ENCODE data around the gene COL6A5.
"Not testable (repeated sequence)": the region's sequence is repeated elsewhere in the genome, so short reads cannot be mapped to it uniquely, and the experiment has no call there.

COL6A5 gene, protein sequence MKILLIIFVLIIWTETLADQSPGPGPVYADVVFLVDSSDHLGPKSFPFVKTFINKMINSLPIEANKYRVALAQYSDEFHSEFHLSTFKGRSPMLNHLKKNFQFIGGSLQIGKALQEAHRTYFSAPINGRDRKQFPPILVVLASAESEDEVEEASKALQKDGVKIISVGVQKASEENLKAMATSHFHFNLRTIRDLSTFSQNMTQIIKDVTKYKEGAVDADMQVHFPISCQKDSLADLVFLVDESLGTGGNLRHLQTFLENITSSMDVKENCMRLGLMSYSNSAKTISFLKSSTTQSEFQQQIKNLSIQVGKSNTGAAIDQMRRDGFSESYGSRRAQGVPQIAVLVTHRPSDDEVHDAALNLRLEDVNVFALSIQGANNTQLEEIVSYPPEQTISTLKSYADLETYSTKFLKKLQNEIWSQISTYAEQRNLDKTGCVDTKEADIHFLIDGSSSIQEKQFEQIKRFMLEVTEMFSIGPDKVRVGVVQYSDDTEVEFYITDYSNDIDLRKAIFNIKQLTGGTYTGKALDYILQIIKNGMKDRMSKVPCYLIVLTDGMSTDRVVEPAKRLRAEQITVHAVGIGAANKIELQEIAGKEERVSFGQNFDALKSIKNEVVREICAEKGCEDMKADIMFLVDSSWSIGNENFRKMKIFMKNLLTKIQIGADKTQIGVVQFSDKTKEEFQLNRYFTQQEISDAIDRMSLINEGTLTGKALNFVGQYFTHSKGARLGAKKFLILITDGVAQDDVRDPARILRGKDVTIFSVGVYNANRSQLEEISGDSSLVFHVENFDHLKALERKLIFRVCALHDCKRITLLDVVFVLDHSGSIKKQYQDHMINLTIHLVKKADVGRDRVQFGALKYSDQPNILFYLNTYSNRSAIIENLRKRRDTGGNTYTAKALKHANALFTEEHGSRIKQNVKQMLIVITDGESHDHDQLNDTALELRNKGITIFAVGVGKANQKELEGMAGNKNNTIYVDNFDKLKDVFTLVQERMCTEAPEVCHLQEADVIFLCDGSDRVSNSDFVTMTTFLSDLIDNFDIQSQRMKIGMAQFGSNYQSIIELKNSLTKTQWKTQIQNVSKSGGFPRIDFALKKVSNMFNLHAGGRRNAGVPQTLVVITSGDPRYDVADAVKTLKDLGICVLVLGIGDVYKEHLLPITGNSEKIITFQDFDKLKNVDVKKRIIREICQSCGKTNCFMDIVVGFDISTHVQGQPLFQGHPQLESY (N-terminal part only)

DNA sequence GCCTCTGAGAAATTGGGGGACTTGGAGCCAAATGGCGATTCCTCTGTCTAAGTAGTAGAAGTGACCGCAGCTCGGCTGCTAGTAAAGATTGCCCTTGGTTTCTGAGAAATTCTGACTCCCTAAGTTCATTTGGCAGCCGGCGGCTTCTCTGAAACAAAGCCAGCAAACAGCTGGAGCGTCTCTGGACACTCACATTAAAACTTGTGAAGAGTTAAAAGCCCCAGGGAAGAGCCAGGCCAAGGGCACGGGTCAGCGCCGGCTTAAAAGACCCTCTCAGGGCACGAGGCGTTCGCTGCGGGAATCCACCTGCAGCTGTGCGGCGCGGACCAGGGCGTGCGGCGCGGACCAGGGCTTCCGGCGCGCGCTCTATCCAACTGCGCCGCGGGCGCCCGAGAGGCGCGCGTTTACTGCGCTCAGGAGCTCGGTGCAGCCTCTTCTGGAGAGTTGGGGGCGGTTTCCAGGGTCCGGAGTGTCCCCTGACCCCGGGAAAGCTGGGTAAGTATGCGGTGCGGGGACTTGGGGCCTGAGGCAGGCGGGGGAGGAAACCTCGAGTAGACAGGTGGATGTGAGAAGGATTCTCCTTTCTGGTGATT lies at the start of gene COL6A5:
TSS of gene COL6A5 (plus strand) at position 186 of the 593 bp plus-strand sequence. CDS start 27,967 bp downstream, outside the sequence.
- DNase-seq = no peak

DNA sequence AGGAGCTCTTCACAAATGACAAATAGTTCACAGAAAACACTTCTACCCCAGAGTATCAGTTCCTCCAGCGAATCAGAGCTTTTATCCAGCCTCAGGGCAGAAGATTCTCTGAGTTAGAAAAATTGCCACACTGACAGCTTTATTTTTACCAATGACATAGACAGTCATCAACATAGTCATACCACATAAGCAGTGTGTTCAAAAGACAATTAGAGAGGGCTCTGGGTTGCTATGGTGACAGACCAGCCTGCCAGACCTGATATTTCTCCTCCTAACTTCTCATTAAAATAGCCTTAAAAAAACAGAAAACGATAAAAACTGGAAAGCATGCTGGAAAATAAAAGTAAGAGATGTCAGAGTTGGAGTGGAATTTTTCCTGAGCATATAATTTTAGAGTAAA lies 45.9 kb upstream of the COL6A5 start:
- no peak for DNase-seq

- DNase-seq = no peak
Measured at GRCh38 chr3:130300888-130301287, 44.6 kb upstream of the COL6A5 start.

- no peak for DNase-seq
Measured at GRCh38 chr3:130310109-130310508, 35.4 kb upstream of the COL6A5 start.

DNA sequence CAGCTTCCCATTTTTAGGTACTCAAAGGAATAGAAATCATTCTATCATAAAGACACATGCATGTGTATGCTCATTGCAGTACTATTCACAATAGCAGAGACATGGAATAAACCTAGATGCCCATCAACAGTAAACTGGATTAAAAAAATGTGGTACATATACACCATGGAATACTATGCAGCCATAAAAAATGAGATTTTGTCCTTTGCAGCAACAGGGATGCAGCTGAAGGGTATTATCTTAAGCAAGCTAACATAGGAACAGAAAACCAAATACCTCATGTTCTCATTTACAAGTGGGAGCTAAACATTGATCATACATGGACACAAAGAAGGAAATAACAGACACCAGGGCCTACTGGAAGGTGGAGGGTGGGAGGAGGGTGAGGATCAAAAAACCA lies 33.1 kb upstream of the COL6A5 start:
- no peak for DNase-seq

GRCh38 chr3:130316169-130316568 lies 29.3 kb upstream of the COL6A5 start:
- no peak for DNase-seq

- DNase-seq = no peak
Measured at GRCh38 chr3:130323503-130323902, 22.0 kb upstream of the COL6A5 start.

GRCh38 chr3:130340766-130341165 lies 4.7 kb upstream of the COL6A5 start:
- no peak for DNase-seq

DNA sequence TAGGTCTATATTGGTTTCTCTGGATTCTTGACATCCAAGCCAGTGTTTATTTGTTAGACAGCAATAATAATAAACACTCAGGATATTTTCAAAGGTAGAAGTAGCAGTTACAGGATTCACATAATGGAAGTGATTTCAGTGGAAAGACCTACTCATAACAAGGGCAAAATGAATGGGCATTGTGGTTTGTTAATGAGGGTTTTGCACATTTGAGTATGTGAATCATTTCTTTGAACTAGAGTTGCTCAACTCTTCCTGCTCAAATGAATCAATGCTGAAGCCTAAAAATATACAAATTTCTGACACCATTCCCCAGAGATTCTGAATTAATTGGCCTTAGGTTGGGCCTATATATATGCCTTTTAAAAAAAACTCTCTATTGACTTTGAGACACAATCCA lies 4.1 kb upstream of the COL6A5 start:
- no peak for DNase-seq

DNA sequence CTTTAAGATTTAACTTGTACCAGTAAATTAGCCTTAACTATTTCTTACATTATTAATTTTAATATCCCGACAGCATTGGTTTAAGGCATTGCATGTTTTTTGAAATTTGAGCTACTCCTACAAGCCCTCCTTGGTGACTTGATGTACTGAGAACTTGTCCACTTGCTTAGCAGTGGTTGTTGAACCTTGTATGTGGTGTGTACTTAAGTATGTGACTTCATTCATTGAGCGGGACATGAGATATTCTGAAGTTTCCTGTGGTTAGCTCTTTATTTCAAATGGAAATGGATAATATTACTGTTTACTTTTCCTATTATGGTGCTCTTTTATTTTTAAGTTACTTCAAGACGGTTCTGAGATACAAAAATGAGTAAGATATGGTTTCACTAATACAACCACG lies 3.6 kb upstream of the COL6A5 start:
- DNase-seq = no peak

DNA sequence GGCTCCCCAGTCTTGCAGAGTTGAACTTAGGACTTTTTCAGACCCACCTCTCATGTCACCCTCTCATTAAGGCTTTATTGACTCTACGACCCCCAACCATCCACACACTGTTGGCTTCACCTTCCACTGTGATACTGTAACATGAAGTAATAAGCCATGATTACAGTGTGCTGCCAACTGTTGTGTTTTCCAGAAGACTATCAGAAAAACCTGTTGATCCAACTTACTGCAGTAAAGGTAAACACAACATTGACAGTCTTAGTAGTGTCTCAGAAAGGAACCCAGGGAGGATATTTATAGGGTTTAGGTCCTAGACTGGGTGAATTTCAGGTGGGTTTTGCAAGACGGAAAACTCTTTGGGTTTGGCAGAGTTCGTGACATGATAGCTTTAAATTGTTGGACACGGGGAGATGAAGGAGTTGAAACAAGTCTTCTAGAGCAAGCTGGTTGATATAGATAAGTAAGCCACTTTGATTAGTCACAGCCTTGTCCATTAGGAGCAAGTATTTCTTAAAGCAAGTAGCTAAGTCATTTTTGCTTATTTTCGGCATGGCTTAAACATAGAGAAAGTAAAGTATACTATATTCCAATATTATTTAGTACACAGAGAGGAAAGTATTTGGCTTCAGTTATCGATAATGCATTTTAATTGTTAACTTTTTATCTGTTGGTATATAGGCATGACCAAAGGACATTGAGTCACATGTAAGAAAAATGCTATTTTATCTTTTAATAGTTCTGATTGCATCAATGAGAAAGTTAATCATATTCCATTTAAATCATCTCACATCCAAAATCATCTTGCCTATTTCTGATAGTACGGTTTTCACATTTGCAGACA lies 2.4 kb upstream of the COL6A5 start:
- no peak for DNase-seq

- DNase-seq = not testable (repeated sequence)
Measured at GRCh38 chr3:130348258-130348657, 2.8 kb downstream of the COL6A5 start.

- DNase-seq = peak; percentile 78 to 82
Measured at GRCh38 chr3:130354430-130354829, 9.0 kb downstream of the COL6A5 start.

- DNase-seq = no peak
Measured at GRCh38 chr3:130374033-130374432, 28.6 kb downstream of the COL6A5 start.

DNA sequence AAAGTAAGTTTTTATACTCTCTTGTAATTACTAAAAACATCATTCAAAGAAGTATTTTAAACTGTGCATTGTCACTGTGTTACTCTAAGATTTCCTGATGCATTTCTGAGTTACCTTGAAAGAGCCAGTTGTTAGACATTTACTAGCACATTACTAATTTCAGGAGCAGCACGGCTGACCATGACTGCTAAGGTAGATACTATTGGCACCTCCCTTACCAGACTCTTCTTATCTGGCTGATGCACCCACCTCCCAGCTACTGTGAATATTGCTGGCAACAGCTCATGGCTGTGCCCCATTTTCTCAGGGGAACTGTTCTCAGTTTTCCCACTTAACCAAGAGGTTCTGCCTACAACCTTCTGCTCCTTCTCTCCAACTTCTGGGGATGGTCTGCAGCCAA lies 29.4 kb downstream of the COL6A5 start:
- no peak for DNase-seq

DNA sequence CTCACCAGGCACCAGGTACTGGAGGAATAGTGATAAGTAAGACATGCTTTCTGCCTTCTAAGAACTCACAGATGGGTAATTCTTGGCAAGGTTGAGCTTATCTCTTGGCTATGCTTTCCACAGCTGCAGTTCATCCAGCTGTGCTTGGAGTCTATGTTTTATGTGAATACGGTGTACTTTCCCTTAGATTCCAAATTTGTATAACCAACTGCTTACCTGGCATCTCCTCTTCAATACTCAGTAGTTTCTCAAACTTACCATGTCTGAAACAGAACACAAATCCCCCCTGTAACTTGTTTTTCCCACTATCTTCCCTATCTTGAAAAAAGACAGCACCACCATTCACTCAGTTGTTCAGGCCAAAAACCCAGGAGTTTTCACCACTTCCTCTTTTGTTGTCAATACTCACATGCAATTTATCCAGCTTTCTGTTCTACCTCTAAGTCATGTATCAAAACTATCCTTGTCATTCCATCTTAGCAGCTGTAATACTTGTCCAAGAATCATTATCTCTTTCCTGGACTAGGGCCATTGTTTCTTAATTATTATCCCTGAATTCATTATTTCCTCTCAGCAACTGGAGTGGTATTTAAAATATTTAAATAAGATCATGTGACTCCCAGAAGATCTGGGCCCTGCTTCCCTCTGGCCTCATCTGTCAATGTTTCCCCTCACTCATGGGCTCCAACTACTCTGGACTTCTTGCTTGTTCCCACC lies 32.6 kb downstream of the COL6A5 start:
- peak; percentile 40 to 49 for DNase-seq

DNA sequence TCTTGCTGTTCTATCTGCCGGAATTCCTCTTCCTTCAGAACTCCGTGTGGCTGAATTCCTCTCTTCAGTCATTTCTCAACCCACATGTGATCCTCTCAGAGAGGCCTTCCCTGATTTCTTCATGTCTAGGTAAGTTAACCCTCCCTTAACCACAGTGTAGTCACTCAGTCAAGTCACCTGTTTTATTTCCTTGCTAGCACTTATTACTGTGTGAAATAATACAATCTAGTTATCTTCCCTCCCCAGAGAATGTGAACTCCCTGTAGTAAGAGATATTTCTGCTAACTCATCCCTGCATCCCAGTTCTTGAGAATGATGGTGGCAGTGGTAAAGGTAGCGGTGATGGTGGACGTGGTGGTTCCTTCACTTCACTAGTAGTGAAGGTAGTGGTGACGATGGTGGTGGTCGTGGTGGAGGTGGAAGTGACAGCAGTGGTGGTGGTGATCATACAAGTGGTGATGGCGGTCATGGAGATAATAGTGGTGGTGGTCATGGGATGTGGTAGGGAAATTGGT lies 33.3 kb downstream of the COL6A5 start:
- DNase-seq = no peak

DNA sequence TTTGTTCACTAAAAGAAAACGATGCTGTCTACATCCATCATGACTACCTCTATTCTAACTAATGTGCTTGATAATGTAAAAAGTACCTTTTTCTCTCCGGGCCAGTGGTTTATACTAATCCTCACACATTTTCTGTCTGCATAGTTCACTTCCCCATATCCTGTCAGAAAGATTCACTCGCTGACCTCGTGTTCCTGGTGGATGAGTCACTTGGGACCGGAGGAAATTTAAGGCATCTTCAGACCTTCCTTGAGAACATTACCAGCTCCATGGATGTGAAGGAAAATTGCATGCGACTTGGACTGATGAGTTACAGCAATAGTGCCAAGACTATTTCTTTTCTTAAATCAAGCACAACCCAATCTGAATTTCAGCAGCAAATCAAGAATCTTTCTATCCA lies 33.8 kb downstream of the COL6A5 start:
- no peak for DNase-seq

GRCh38 chr3:130380398-130380797 lies 34.9 kb downstream of the COL6A5 start:
- no peak for DNase-seq

- no peak for DNase-seq
Measured at GRCh38 chr3:130383424-130383823, 38.0 kb downstream of the COL6A5 start.

- DNase-seq = peak; percentile 2 to 9
Measured at GRCh38 chr3:130384476-130385025, 39.1 kb downstream of the COL6A5 start.

All from Kasumi-1 (cell line).